Panc1 (cell line): ENCODE data around the gene TMEM123. TPM values are rescaled to one million over a fixed set of nuclear protein-coding genes. Genes with fewer than 3 reads are reported as not detected.
"Not testable (repeated sequence)": the region's sequence is repeated elsewhere in the genome, so short reads cannot be mapped to it uniquely, and the experiment has no call there.

Source experiments
- ATAC-seq: fragments of 200-7000 bp; cut with Tn5 transposase; 2 replicates; pipeline ENCODE4 v1.9.1; 2020; ENCODE audit warnings: mild to moderate bottlenecking, moderate library complexity
- BruUV-seq: library from RNA; stranded (reverse); fragments of 400-500 nt; replicated peaks from 2 replicates; lab custom pipeline; 2021; lab: Mats Ljungman, UMichigan
- CTCF ChIA-PET: fragments of 300-600 bp; sonication (Branson Sonifier 250); formaldehyde crosslinking; loops from one replicate; lab custom pipeline; 2022; ENCODE audit warnings: antibody characterized with exemption; lab: Charles Lee
- POLR2A ChIA-PET: fragments of 300-600 bp; sonication (Branson Sonifier 250); formaldehyde crosslinking; loops from one replicate; lab custom pipeline; 2022; ENCODE audit warnings: antibody characterized with exemption; lab: Charles Lee
- DNase-seq: peaks from one replicate; pipeline ENCODE4 v3.0.0-alpha.2; 2010; ENCODE audit warnings: low read depth, low spot score
- H3K27ac ChIP-seq: 2 replicates; pipeline ENCODE4 v1.5.1; 2011; ENCODE audit warnings: mild to moderate bottlenecking, low read length, inconsistent platforms
- H3K27me3 ChIP-seq: fragments of 200-500 bp; sonication (Bioruptor generic); 2 replicates; pipeline ENCODE4 v1.6.0; 2014; ENCODE audit warnings: low read length, inconsistent platforms; ENCODE audit not compliant: control insufficient read depth, insufficient read depth
- H3K36me3 ChIP-seq: fragments of 200-500 bp; sonication (Bioruptor generic); 2 replicates; pipeline ENCODE4 v1.5.1; 2014; ENCODE audit warnings: inconsistent platforms, mild to moderate bottlenecking, low read length, moderate library complexity; ENCODE audit not compliant: control insufficient read depth, insufficient read depth
- H3K4me1 ChIP-seq: 2 replicates; pipeline ENCODE4 v1.5.1; 2011; ENCODE audit warnings: inconsistent platforms, mild to moderate bottlenecking, low read length, moderate library complexity; ENCODE audit not compliant: control insufficient read depth, insufficient read depth
- H3K4me3 ChIP-seq, 2 experiments: 2 replicates each; pipeline ENCODE4 v1.5.1; 2011 to 2012; ENCODE audit warnings: low read depth in 2 of 2, low read length in 2 of 2, mild to moderate bottlenecking in 2 of 2, inconsistent platforms in 1 of 2, moderate library complexity in 1 of 2
- H3K9me3 ChIP-seq: fragments of 200-500 bp; sonication (Bioruptor generic); 2 replicates; pipeline ENCODE4 v1.5.1; 2014; ENCODE audit warnings: low read depth, mild to moderate bottlenecking, inconsistent platforms, low read length, moderate library complexity; ENCODE audit not compliant: control insufficient read depth, insufficient read depth
- POLR2AphosphoS5 ChIP-seq: IDR thresholded peaks from 2 replicates; pipeline ENCODE4 v1.6.1; 2012; ENCODE audit warnings: mild to moderate bottlenecking, low read depth, low read length, moderate library complexity
- SIN3A ChIP-seq: IDR thresholded peaks from 2 replicates; pipeline ENCODE4 v1.6.1; 2012; ENCODE audit warnings: low read depth, mild to moderate bottlenecking, low read length, moderate library complexity, borderline replicate concordance; ENCODE audit not compliant: insufficient read depth
- TCF7L2 ChIP-seq: IDR thresholded peaks from 2 replicates; pipeline ENCODE4 v1.6.1; 2011; ENCODE audit warnings: mild to moderate bottlenecking, low read depth, low read length, inconsistent platforms
- in situ Hi-C: cut with HindIII; loops from 2 replicates; pipeline ENCODE4 v1.10.0; 2016; ENCODE audit warnings: low sequenced_read_pairs, low pct_unique_long_range_greater_than_20kb
- intact Hi-C: fragments of 100-400 bp; cut with micrococcal nuclease; formaldehyde crosslinking; loops from one replicate; pipeline ENCODE4 v1.10.0; 2022; ENCODE audit not compliant: unreplicated experiment
- total RNA-seq: library from RNA; stranded (reverse); gene quantifications from one replicate; pipeline ENCODE4 v1.2.1, GENCODE V29; 2021; ENCODE audit not compliant: unreplicated experiment
- TF ChIP-seq, protein P1 (sequence below), 2 experiments: IDR thresholded peaks; 2 replicates each; pipeline ENCODE4 v1.6.1; 2011 to 2012; ENCODE audit warnings: low read depth in 2 of 2, control low read depth in 1 of 2, low read length in 1 of 2, mild to moderate bottlenecking in 1 of 2, moderate library complexity in 1 of 2; ENCODE audit not compliant: insufficient read depth in 1 of 2
- TF ChIP-seq, protein P2 (sequence below): fragments of 450-650 bp; IDR thresholded peaks from 2 replicates; pipeline ENCODE4 v1.5.1; 2017; ENCODE audit warnings: mild to moderate bottlenecking

The TMEM123 gene
- total RNA-seq, 1 experiment from 2014 or later: 383 TPM

DNA sequence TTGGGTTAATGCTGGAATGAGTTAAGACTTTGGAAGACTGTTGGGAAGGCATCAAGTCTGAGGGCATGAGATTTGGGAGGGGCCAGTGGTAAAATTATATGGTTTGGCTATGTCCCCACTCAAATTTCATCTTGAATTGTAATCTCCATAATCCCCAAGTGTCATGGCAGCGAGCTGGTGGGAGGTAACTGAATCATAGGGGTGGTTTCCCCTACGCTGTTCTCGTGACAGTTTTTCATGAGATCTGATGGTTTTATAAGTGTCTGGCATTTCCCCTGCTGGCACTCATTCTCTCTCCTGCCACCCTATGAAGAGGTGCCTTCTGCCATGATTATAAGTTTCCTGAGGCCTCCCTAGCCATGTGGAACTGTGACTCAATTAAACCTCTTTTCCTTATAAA, 19.0 kb downstream of the TMEM123 start:
- H3K4me1 ChIP-seq: peaks cover 31% of the 10 kb centered on the region
- in situ Hi-C loops, DNase-seq, H3K4me3 ChIP-seq, H3K27me3 ChIP-seq, BruUV-seq, ATAC-seq, H3K9me3 ChIP-seq, H3K36me3 ChIP-seq, intact Hi-C loops, CTCF ChIA-PET, H3K27ac ChIP-seq, POLR2A ChIA-PET: not testable (repeated sequence)

DNA sequence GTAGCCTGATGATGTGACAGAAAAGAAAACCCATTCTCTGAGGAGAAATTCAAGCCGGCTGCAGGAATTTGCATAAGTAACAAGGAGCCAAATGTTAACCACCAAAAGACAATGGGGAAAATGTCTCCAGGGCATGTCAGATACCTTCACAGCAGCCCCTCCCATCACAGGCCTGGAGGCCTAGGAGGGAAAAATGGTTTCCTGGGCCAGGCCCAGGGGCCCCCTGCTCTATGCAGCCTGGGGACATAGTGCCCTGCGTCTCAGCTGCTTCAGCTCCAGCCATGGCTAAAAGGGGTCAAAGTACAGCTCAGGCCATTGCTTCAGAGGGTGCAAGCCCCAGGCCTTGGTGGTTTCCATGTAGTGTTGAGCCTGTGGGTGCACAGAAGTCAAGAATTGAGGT, 20.0 kb downstream of the TMEM123 start:
- in situ Hi-C loops, H3K27me3 ChIP-seq, intact Hi-C loops, DNase-seq, ATAC-seq, CTCF ChIA-PET, H3K36me3 ChIP-seq, H3K9me3 ChIP-seq, POLR2A ChIA-PET, H3K27ac ChIP-seq, BruUV-seq, H3K4me3 ChIP-seq: not testable (repeated sequence)
- peaks cover 23% of the 10 kb centered on the region for H3K4me1 ChIP-seq

DNA sequence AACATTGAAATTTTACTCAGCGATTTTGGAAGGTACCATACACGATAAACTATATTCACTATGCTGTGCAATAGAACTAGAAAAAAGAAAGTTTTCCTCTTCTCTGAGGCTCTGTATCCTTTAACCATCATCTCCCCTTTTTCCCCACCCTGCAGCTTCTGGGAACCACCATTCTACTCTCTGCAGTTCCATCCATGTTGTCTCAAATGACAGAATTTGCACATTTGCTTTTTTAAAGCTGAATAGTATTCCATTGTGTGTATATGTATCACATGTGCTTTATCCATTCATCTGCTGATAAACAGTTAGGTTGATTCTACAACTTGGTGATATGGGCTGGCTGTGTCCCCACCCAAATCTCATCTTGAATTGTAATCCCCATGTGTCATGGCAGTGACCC, 21.2 kb downstream of the TMEM123 start:
- peaks cover 3% of the 10 kb centered on the region; the same call in 1 of the 2 replicates for H3K36me3 ChIP-seq
- peaks cover 6% of the 10 kb centered on the region; the same call in 1 of the 2 replicates for H3K9me3 ChIP-seq
- H3K4me1 ChIP-seq: peaks cover 28% of the 10 kb centered on the region
- ChIA-PET POLR2A (no interaction called here), CTCF (no interaction called here)
- DNase-seq (no peak), ATAC-seq (no peak)
- no TSS peak for BruUV-seq
- H3K27ac ChIP-seq: no peak overlapping the region
- intact Hi-C loops: no loop called here
- no peaks in the 10 kb centered on the region for H3K27me3 ChIP-seq
- no peak overlapping the region for H3K4me3 ChIP-seq
- TF ChIP-seq SIN3A (no peak), POLR2AphosphoS5 (no peak), TCF7L2 (no peak)
- TF ChIP-seq, protein P1, sequence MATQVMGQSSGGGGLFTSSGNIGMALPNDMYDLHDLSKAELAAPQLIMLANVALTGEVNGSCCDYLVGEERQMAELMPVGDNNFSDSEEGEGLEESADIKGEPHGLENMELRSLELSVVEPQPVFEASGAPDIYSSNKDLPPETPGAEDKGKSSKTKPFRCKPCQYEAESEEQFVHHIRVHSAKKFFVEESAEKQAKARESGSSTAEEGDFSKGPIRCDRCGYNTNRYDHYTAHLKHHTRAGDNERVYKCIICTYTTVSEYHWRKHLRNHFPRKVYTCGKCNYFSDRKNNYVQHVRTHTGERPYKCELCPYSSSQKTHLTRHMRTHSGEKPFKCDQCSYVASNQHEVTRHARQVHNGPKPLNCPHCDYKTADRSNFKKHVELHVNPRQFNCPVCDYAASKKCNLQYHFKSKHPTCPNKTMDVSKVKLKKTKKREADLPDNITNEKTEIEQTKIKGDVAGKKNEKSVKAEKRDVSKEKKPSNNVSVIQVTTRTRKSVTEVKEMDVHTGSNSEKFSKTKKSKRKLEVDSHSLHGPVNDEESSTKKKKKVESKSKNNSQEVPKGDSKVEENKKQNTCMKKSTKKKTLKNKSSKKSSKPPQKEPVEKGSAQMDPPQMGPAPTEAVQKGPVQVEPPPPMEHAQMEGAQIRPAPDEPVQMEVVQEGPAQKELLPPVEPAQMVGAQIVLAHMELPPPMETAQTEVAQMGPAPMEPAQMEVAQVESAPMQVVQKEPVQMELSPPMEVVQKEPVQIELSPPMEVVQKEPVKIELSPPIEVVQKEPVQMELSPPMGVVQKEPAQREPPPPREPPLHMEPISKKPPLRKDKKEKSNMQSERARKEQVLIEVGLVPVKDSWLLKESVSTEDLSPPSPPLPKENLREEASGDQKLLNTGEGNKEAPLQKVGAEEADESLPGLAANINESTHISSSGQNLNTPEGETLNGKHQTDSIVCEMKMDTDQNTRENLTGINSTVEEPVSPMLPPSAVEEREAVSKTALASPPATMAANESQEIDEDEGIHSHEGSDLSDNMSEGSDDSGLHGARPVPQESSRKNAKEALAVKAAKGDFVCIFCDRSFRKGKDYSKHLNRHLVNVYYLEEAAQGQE (IDR thresholded peaks at IDR 0.05; ENCODE audit: insufficient read depth in 1 of 2, low read depth in 2 of 2, low read length in 1 of 2): no peak
- TF ChIP-seq, protein P2, sequence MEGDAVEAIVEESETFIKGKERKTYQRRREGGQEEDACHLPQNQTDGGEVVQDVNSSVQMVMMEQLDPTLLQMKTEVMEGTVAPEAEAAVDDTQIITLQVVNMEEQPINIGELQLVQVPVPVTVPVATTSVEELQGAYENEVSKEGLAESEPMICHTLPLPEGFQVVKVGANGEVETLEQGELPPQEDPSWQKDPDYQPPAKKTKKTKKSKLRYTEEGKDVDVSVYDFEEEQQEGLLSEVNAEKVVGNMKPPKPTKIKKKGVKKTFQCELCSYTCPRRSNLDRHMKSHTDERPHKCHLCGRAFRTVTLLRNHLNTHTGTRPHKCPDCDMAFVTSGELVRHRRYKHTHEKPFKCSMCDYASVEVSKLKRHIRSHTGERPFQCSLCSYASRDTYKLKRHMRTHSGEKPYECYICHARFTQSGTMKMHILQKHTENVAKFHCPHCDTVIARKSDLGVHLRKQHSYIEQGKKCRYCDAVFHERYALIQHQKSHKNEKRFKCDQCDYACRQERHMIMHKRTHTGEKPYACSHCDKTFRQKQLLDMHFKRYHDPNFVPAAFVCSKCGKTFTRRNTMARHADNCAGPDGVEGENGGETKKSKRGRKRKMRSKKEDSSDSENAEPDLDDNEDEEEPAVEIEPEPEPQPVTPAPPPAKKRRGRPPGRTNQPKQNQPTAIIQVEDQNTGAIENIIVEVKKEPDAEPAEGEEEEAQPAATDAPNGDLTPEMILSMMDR: no peak
- in situ Hi-C loops: no loop called here
